ENCODE data around the gene PRKCZ.
A peak's percentile ranks its signal among the peaks of the same experiment; 100 is the strongest.

Gene PRKCZ

GRCh38 chr1:2025491-2025981 is 24.7 kb upstream of the PRKCZ start:
- DNase-seq: no peak

GRCh38 chr1:2027961-2028583 is 22.1 kb upstream of the PRKCZ start:
- DNase-seq: no peak

GRCh38 chr1:2028870-2029560 is 21.2 kb upstream of the PRKCZ start:
- no peak for DNase-seq

- no peak for DNase-seq
Measured at GRCh38 chr1:2029561-2029960, 20.6 kb upstream of the PRKCZ start.

GRCh38 chr1:2030076-2030871 is 19.9 kb upstream of the PRKCZ start:
- no peak for DNase-seq

GRCh38 chr1:2031546-2032540 is 18.4 kb upstream of the PRKCZ start:
- DNase-seq: no peak

GRCh38 chr1:2032737-2033136 is 17.5 kb upstream of the PRKCZ start:
- DNase-seq: no peak

- no peak for DNase-seq
Measured at GRCh38 chr1:2033165-2033564, 17.0 kb upstream of the PRKCZ start.

- DNase-seq: no peak
Measured at GRCh38 chr1:2036287-2036686, 13.9 kb upstream of the PRKCZ start.

GRCh38 chr1:2037314-2037979 is 12.8 kb upstream of the PRKCZ start:
- no peak for DNase-seq

GRCh38 chr1:2038229-2038628 is 12.0 kb upstream of the PRKCZ start:
- DNase-seq: no peak

GRCh38 chr1:2039251-2039650 is 11.0 kb upstream of the PRKCZ start:
- no peak for DNase-seq

- no peak for DNase-seq
Measured at GRCh38 chr1:2041305-2041704, 8.9 kb upstream of the PRKCZ start.

- no peak for DNase-seq
Measured at GRCh38 chr1:2041887-2042286, 8.3 kb upstream of the PRKCZ start.

GRCh38 chr1:2042830-2043773 is 7.1 kb upstream of the PRKCZ start:
- no peak for DNase-seq

- DNase-seq: no peak
Measured at GRCh38 chr1:2043886-2044285, 6.3 kb upstream of the PRKCZ start.

GRCh38 chr1:2044510-2045319 is 5.5 kb upstream of the PRKCZ start:
- DNase-seq: peak; percentile 75 to 81

- no peak for DNase-seq
Measured at GRCh38 chr1:2045468-2046173, 4.6 kb upstream of the PRKCZ start.

Measured in activated CD4-positive, alpha-beta T cell treated with anti-CD3 and anti-CD28 coated beads for 4 hours (primary cell).